Colonic mucosa (tissue), 4 donors: ENCODE measurements around the gene TNPO1. TPM values are rescaled to one million over a fixed set of nuclear protein-coding genes. Genes with fewer than 3 reads are reported as not detected.

Experiments used
- DNase-seq: peaks from one replicate; pipeline ENCODE4 v3.0.0-alpha.2; 2020
- H3K27ac ChIP-seq: fragments of 200-600 bp; one replicate; pipeline ENCODE4 v1.8.0; 2021
- H3K27me3 ChIP-seq: fragments of 200-600 bp; one replicate; pipeline ENCODE4 v1.8.0; 2021
- H3K36me3 ChIP-seq: fragments of 200-600 bp; one replicate; pipeline ENCODE4 v1.8.0; 2021
- H3K4me1 ChIP-seq: fragments of 200-600 bp; one replicate; pipeline ENCODE4 v1.8.0; 2021; ENCODE audit warnings: mild to moderate bottlenecking
- H3K4me3 ChIP-seq: fragments of 200-600 bp; one replicate; pipeline ENCODE4 v1.8.0; 2021
- H3K9ac ChIP-seq, 2 donors: one replicate each; pipeline ENCODE4 v1.7.0; 2013; ENCODE audit warnings: control low read depth in 2 of 2, low read depth in 2 of 2, low read length in 2 of 2
- H3K9me3 ChIP-seq: fragments of 200-600 bp; one replicate; pipeline ENCODE4 v1.8.0; 2021
- intact Hi-C: fragments of 100-400 bp; cut with DNase I; formaldehyde crosslinking; loops from one replicate; pipeline ENCODE4 v1.14.1; 2022
- microRNA-seq: library from miRNA; unstranded; fragments of <30 nt; microRNA quantifications from one replicate; pipeline ENCODE4, GENCODE V29; 2019
- total RNA-seq, 2 donors: library from RNA; stranded (reverse); fragmentation: NEBNext Ultra II Directional in 1 of 2; extraction: Animal tissue kit (Norgen Biotek cat#: 25700) in 1 of 2; gene quantifications; one replicate each; pipeline ENCODE4 v1.2.1, GENCODE V29; 2021
- TF ChIP-seq, protein P1 (sequence below): fragments of 200-600 bp; IDR thresholded peaks from one replicate; pipeline ENCODE4 v1.8.0; 2022; ENCODE audit warnings: antibody characterized with exemption, mild to moderate bottlenecking
- donor health status: healthy.
- donor health status: DM: no; HTN: no; CAD: no.
- donor health status: DM: no; HTN: no; CAD: no.

Gene TNPO1
- total RNA-seq, 2 donors from 2014 or later = 78.0 to 89.9 TPM

- H3K9me3 ChIP-seq = no peaks in the 10 kb centered on the region
- H3K27ac ChIP-seq = peak overlapping the region; percentile 94
- TF ChIP-seq, protein P1, sequence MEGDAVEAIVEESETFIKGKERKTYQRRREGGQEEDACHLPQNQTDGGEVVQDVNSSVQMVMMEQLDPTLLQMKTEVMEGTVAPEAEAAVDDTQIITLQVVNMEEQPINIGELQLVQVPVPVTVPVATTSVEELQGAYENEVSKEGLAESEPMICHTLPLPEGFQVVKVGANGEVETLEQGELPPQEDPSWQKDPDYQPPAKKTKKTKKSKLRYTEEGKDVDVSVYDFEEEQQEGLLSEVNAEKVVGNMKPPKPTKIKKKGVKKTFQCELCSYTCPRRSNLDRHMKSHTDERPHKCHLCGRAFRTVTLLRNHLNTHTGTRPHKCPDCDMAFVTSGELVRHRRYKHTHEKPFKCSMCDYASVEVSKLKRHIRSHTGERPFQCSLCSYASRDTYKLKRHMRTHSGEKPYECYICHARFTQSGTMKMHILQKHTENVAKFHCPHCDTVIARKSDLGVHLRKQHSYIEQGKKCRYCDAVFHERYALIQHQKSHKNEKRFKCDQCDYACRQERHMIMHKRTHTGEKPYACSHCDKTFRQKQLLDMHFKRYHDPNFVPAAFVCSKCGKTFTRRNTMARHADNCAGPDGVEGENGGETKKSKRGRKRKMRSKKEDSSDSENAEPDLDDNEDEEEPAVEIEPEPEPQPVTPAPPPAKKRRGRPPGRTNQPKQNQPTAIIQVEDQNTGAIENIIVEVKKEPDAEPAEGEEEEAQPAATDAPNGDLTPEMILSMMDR = no peak
- intact Hi-C loops = no loop called here
- no peaks in the 10 kb centered on the region for H3K4me1 ChIP-seq
- no peak for DNase-seq
- peak overlapping the region; percentile 90 for H3K4me3 ChIP-seq
- H3K27me3 ChIP-seq = no peaks in the 10 kb centered on the region
- H3K9ac ChIP-seq = peak overlapping the region in 1 of 2 donors; percentile 91
- H3K36me3 ChIP-seq = no peaks in the 10 kb centered on the region
Measured at GRCh38 chr5:72957337-72957736, 140.9 kb downstream of the TNPO1 start.

DNA sequence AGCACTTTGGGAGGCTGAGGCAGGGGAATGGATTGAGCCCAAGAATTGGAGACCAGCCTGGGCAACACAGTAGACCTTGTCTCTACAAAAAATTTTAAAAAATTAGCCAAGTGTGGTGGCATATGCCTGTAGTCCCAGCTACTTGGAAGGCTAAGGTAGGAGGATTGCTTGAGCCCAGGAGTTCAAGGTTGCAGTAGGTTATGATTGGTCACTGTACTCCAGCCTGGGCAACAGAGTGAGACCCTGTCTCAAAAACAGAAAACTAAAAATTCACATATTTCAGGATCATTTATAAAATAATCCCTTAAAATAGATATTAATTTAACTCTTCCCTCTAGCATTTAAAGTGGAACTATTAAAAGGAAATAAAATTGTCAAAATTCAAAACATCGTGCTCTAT is 142.8 kb downstream of the TNPO1 start:
- no peak overlapping the region for H3K4me3 ChIP-seq
- no peaks in the 10 kb centered on the region for H3K9me3 ChIP-seq
- H3K4me1 ChIP-seq = no peaks in the 10 kb centered on the region

More for the DNA sequence above, 142.8 kb downstream of the TNPO1 start:
- DNase-seq = no peak
- Histone ChIP-seq H3K27me3 (no peaks in the 10 kb centered on the region), H3K27ac (no peak overlapping the region), H3K9ac (no peak overlapping the region), H3K36me3 (no peaks in the 10 kb centered on the region)
- TF ChIP-seq, protein P1 = no peak
- intact Hi-C loops = no loop called here

Small RNAs within 50 kb of the gene (microRNA-seq; reads per million reads assigned to microRNA genes)
- gene MIR4804 = 1.7 reads per million

Other genes with a start within 250 kb of the TNPO1 start
- gene FCHO2, start 139.4 kb downstream of the TNPO1 start, total RNA-seq = 10 to 100 TPM; 30.9 to 56.5 TPM